ENCODE data around the gene CES3.

The CES3 gene, protein sequence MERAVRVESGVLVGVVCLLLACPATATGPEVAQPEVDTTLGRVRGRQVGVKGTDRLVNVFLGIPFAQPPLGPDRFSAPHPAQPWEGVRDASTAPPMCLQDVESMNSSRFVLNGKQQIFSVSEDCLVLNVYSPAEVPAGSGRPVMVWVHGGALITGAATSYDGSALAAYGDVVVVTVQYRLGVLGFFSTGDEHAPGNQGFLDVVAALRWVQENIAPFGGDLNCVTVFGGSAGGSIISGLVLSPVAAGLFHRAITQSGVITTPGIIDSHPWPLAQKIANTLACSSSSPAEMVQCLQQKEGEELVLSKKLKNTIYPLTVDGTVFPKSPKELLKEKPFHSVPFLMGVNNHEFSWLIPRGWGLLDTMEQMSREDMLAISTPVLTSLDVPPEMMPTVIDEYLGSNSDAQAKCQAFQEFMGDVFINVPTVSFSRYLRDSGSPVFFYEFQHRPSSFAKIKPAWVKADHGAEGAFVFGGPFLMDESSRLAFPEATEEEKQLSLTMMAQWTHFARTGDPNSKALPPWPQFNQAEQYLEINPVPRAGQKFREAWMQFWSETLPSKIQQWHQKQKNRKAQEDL

DNA sequence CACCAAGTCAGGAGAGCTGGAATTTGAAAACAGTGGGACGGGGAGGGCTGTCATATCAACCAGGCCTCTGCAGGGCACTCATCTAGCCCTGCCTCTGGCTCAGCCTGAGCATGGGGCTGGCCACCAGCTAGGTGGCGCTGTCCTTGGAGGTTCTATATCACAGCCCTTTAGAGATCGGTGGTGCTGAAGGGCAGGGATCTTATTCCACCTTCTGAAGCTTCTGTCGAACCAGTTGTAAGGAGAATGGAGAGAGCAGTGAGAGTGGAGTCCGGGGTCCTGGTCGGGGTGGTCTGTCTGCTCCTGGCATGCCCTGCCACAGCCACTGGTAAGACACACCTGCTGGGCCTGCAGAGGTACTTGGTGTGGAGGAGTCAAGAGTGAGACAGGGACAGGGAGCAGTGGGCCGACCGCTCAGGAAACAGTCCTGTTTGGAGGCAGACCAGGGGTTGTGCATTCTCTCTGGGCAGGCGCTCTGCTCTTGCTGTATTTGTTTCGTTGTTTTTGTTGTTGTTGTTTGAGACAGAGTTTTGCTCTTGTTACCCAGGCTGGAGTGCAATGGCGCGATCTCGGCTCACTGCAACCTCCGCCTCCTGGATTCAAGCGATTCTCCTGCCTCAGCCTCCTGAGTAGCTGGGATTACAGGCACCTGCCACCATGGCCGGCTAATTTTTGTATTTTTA, at the start of gene CES3:
Gene CES3, plus strand, starts transcription at position 202 of the 680 bp plus-strand sequence. Its CDS starts 42 bp downstream, at position 244.
- in situ Hi-C loops (cut with MboI; ENCODE audit: low sequenced_read_pairs) = no loop called here

DNA sequence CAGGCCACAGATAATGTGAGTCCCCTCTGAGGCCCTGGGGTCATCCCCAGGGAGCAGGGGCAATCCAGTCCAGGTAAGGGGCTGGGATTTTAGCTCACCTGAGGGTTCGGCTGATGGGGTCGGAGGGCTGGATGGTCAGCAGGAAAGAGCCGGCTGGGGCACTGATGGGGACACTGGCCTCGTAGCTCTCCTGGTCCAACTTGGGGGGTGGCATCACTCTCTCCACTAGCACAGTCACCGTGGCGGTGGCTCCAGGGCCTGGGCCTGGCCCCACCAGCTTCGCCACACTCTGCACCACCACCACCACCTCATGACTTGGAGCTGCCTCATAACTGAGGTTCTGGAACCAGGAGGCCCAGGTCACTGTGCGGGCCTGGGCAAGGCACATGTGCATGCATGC, 49.3 kb upstream of the CES3 start:
- in situ Hi-C loops (cut with MboI; ENCODE audit: low sequenced_read_pairs) = no loop called here

DNA sequence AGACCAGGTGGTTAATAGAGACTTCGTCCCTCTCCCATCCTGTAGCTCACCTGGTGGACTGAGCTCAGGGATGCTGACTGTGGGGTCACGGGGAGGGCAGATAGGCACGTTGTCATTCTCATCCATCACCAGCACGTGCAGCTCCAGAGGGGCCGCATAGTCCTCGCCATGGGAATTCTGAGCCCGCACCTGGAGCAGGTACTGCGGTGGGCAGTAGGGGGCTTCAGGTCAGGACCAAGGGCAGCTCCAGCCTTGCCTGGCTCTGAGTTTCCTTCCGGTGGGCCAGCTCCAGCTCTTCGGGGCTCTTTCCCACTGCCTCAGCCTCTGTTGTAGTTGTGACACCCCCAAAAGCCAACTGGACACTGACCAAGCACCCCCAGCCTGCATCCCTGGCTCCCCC, 48.0 kb upstream of the CES3 start:
- in situ Hi-C loops (cut with MboI; ENCODE audit: low sequenced_read_pairs) = no loop called here

DNA sequence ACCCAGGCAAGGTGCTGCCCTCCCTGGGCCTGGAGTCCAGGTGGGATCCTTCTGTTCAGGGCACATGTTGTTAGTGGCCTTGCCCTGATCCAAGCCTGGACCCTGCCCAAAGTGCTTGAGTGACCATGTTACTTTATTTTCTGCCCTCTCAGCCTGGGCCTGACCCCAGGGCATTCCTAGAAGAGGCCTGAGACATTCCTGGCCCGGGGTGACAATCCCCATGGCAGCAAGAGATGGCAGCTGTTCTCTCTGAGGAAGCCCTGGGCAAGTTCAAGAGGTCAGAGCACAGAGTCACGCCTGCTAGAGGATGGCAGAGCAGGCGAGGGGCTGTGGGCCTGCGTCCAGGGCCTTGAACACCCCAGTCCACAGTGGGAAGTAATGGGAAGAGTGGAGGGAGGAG, 47.4 kb upstream of the CES3 start:
- in situ Hi-C loops (cut with MboI; ENCODE audit: low sequenced_read_pairs) = no loop called here

DNA sequence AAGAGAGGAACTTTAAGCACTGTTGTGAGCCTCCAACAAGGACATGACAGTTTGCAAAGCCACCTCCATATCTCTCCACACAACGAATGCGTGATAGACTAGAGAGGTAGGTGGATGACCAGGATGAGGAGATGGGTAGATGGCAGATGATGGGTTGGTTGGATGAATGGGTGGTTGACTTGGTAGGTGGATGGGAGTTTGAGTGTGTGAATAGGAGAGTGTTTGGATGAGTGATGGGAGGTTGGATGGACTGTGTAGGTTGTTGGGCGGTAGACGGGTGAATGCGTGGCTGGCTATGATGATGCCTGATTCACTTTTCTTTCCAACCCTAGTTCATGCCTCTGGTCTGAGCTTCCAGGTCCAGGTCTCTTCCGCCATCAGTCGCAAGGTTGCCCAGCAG, 46.5 kb upstream of the CES3 start:
- in situ Hi-C loops (cut with MboI; ENCODE audit: low sequenced_read_pairs) = no loop called here

DNA sequence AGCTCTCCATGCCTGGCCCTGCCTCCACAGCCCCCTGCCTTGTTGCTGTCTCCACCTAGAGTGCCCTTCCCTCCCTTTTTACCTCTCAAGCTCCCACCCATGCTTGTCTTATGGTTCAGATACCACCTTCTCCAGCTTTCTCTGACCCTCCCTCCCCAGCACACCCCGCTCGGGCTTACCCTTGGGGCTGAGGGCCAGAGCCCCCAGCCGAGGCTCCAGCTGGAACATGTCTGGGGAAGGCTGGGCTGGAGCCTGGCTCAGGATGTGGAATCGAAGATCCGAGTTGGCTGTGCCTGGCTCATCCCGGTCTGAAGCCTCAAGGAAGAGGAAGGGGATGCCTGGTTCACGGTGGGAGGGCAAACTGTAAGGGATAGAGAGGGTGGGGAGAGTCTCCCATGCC, 46.0 kb upstream of the CES3 start:
- in situ Hi-C loops (cut with MboI; ENCODE audit: low sequenced_read_pairs) = no loop called here

DNA sequence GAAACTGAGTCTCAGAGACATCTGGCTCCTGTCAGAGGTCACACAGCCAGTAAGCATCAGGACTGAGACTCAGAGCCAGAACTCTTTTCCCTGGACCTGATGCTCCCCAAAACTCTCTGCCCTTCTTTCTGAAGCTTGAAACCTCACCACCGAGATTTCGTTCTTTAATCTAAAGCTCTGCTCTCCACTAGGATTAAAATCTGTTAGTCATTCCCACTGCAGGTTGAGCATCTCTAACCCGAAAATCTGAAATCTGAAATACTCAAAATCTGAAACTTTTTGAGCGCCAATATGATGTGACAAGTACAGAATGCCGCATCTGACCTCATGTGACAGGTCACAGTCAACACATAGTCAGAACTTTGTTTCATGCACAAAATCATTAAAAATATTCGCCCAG, 44.5 kb upstream of the CES3 start:
- in situ Hi-C loops (cut with MboI; ENCODE audit: low sequenced_read_pairs) = no loop called here

DNA sequence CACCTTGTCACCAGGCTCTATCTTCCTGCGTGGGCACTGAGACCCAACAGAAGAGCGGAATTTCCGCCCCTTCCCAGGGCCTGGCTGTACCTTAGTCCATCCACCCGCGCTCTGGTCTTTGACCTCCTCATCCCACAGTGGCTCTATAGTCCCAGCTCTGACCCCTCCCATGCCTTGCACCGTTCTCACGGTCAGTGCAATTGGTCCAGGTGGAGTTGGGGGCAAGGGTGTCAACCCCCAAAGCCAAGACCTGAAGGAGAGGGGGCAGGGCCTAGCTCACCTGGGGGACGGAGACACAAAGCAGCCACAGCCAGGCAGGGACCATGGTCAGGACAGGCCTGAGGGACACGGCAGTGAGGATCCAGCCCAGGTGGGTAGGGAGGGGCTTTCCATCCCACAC, 43.3 kb upstream of the CES3 start:
- in situ Hi-C loops (cut with MboI; ENCODE audit: low sequenced_read_pairs) = no loop called here

DNA sequence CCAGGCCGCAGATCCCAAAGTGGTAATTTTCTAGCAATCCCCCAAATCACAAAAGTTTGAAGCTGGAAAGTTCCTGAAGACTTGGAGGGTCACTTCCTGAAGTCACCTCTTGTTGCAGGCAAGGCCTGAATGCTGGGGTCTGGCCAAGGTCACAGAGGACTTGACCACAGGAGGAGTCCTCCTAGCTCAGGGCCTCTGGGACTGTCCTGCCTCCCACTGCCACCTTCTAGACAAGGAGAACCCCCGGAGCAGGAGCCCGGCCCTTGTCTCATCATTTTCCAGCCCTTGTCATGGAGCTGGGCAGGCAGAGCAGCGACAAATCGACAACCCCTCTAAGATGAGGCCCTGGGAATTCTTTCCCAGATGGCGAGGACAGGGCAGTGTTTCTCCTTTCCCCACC, 42.7 kb upstream of the CES3 start:
- in situ Hi-C loops (cut with MboI; ENCODE audit: low sequenced_read_pairs) = no loop called here

DNA sequence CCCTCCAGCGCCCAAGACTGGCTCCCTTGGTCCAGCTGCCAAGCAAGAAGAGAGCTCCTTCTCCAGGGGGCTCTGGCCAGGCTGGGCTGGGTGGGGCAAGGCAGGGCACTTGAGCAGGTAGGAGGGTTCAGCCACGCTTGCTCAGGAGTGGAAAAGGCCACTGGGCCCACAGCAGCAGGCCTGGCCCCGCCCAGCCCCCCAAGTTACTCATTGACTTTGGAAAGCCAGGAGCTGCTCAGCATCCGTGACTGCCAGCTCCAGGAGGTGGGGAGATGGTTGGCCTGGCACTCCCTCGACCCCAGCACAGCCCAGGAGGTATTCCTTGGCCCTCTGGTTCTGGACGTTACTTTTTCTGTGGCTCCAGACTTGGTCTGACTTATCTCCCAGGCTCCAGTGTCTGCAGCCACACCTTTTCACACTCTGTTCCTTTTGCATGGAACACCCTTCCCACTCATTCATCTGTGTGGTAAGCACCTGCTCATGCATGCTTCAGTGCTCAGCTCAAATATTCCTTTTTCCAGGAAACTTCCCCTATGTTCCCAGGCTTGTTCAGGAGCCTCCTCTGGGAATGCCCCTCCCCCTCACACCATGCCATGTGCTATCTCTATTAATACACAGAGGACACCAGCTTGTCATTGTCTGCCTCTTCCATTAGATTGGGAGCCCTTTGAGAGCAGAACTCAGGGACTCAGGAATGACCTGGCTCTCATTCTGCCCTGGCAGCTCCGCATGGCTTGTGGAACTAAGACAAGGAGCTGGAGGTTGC, 42.1 kb upstream of the CES3 start, which contains the start of gene CDH16:
Gene CDH16, minus strand, starts transcription at position 83 of the 766 bp plus-strand sequence. CDS start 820 bp downstream, outside the sequence.
- in situ Hi-C loops (cut with MboI; ENCODE audit: low sequenced_read_pairs) = no loop called here

DNA sequence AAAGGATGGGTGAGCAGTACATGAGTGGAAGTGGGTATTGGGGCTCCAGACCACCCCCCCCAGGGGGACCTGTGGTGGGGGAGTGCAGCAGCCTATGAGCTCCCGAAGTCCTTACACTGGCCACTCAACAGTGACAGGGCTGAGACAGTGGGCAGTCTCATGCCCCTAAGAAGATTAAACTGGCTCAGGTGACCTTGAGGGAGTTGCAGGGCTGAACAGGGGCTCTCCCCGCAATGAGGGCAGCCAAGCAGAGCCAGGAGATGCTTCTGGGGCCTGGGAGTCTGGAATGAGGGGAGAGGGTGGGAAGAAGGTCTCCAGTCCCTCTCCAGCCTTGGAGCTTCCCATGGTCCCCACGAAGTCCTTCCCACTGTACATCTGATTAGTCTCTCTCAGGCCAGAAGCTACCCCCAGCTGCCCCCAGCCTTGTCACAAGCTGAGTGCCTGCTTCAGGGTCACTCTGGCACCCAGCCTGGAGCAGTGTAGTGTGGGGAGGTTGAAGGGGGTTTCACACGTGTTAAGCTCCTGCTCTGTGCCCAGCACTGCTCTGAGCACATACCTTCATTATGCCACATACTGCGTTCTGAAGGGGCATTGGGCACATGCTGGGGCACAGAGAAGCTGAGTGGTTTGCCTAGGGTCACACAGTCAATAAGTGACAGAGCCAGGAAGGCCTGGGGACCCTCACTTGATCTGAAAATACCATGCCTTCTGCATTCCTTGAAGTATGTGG, 41.3 kb upstream of the CES3 start:
- in situ Hi-C loops (cut with MboI; ENCODE audit: low sequenced_read_pairs) = no loop called here

DNA sequence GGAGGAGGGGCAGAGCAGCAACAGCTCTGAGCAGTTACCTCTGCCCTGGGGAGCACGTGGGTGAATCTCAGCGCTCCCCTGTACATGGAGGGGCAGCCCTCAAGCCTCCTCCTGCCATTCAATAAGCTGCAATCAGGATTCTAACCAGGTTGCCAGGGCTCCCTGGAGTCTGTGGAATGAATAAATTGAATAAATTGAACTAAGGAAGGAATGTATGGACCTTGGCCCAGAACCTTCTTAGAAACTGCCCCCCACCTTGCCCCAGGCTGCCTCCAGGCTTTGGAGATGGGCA, 40.8 kb upstream of the CES3 start:
- in situ Hi-C loops (cut with MboI; ENCODE audit: low sequenced_read_pairs) = no loop called here

DNA sequence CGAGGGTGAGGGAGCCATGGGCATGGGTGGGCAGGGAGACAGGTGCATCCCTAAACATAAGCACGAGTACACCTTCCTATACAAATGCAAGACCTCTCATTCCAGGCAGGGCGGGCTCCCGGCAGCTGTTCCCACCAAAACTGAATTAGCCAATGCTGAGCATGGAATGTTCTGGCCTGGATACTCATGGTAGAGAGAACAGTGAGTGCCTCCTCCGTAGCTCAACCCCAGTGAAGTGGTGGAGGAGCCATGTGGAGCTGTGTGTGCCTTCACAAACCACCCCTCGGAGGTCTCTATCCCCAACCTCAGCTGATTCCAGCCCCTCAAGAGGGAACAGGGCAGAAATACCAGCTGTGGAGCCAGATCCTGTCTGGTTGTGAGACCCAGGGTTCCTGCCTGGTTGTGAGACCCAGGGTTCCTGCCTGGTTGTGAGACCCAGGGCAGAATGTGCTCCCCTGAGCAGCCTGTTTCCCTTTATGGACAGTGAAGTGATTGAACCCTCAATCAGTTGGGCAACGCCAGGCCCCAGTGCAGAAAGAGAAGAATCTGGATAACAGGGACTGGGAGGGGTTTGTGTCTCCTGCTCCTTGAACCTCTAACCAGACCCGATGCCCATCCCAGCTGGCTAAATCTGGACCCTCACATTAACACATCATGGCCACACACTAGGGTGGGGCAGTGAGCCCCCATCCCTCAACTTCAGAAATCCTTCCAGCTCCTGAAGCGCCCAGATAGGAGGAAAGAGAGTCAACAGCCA, 40.0 kb upstream of the CES3 start:
- in situ Hi-C loops (cut with MboI; ENCODE audit: low sequenced_read_pairs) = no loop called here

DNA sequence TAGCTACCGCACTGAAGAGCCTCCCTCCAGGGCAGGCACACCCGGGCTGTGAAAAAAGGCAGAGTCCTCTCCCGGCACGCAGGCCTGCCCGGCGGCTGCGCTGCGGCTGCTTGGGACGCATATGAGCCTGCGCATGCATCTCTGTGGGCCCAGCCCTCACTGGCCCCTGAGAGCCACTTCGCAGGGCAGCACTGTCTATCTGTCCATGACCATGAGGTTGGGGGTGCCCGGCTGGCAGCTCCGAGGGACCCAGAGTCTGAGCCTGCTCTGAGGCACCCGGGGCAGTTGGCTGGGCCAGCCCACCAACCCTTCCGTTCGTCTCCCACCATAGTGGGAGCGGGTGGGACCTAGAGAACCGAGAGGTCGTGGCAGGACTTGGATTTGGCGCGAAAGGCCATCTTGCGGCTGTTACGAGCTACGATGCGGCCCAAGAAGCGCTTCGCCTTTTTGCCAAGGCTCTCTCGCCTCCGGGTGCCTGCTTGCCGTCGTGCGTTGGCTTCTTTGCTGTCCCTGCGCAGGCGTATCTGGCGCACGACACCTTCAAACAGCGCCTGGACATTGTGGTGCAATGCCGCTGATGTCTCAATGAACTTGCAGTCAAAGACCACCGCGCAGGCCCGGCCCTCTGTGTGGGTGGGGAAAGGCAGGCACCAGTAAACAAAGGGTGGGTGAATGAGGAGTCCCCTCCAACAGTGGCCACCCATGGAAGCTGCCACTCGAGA, 39.2 kb upstream of the CES3 start:
- in situ Hi-C loops (cut with MboI; ENCODE audit: low sequenced_read_pairs) = no loop called here

DNA sequence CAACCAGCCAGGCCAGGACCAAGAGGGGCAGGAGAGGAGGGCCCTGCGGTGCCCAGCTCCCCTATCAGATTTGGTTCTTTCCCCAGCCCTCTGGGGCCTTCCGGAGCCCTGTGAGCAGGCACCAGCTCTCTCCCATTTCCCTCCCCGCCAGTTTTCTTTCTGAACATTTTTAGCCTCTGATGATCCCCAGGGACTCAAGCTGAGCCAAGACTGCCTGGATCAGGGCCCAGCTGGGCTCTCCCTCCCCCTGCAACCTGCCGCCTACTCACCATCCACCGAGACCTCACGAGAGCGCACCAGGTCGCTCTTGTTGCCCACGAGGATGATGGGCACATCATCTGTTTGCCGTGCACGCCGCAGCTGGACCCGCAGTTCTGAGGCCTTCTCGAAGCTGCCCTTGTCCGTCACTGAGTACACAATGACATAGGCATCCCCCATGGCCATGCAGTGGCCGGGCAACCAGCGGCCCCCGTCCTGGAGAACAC, 37.8 kb upstream of the CES3 start:
- in situ Hi-C loops (cut with MboI; ENCODE audit: low sequenced_read_pairs) = no loop called here

DNA sequence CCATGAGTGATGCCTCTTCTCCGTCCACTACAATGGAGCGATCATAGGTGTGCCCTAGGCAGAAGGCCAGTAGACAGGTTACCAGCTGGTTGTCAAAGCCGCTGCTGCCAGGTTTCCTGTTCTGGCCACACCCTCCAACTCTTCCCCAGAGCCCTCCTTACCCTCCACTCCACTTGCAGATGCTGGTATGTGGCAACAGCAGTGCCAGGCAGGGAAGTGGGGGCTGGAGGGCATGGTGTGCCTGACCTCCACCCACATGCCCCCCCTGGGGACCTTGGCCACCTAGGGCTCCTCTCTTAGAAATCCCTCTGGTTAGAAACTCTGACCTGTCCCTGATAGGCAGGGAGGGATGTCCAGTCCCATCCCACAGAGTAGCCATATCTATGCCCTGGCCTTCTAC, 37.2 kb upstream of the CES3 start:
- in situ Hi-C loops (cut with MboI; ENCODE audit: low sequenced_read_pairs) = no loop called here

DNA sequence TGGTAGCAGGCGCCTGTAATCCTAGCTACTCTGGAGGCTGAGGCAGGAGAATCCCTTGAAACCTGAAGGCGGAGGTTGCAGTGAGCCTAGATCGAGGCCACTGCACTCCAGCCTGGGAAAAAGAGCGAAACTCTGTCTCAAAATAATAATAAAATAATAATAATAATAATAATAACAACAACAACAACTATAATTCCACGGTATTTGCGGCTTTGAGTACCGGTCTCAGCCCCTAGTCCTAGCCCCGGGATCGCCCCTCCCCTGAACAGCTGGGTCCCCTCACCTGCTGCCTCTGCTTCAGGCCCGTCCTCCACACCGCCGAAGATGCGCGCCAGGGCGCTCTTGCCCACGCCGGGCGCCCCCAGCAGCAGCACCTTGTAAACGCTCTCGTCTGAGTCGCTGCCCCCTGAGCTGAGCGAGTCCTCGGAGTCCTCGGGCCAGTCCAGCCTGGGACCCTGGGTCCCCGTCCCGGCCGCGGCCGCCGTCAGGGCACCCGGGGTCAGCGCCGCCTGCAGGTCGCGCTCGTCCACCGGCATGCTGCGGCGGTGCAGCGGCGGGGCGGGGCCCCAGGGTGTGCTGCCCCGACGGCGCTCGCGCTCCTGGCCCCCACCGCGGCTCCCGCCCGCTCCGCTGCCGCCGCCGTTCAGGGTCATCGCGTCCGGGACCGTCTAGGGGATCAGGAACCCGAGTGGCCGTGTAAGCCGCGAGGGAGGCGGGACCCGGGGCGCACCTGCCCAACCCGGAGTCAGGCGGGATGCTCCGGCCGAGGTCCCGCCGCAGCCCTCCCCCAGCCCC, 36.3 kb upstream of the CES3 start:
- in situ Hi-C loops (cut with MboI; ENCODE audit: low sequenced_read_pairs) = no loop called here

DNA sequence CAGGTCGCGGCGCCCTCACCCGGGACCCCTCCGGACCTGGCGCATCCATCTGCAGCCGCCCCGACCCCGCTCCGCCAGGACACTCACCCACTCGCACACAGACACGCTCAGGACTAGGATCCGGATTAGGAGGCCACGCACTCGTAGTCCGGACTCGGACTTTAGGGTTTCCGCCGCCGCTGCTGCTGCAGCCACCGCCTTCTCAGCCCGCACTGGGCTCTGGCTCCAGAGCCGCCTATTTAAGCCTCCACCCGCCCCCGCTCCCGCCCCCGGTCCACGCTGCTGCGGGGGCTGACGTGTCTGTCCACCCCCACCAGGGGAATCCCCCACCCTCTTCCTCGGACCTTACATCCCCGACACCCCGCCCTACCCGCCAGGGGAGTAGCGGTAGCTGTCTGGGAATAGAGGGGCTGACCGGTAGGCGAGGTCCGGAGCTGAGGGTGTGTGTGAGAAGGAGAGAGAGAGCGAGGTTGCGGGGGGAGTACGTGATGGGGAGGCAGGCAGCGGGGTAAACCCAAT, 35.7 kb upstream of the CES3 start, which contains the start of gene RRAD:
Gene RRAD, minus strand, starts transcription at position 214 of the 519 bp plus-strand sequence. CDS start 356 bp downstream, outside the sequence.
- in situ Hi-C loops (cut with MboI; ENCODE audit: low sequenced_read_pairs) = no loop called here
